WTC11 (cell line): ENCODE measurements around the gene SMARCD3.

Experiments used
- ELF4 ChIP-seq: sonication (generic); formaldehyde crosslinking; IDR thresholded peaks from 2 replicates; pipeline ENCODE4 v1.8.1; 2022; ENCODE audit warnings: low read depth, mild to moderate bottlenecking, moderate library complexity, missing genetic modification reagents
- ESRRA ChIP-seq: sonication (generic); formaldehyde crosslinking; IDR thresholded peaks from 2 replicates; pipeline ENCODE4 v1.8.1; 2022; ENCODE audit warnings: mild to moderate bottlenecking, missing genetic modification reagents, borderline replicate concordance
- FOXP1 ChIP-seq: sonication (generic); formaldehyde crosslinking; IDR thresholded peaks from 2 replicates; pipeline ENCODE4 v1.8.0; 2022; ENCODE audit warnings: missing genetic modification reagents, mild to moderate bottlenecking, moderate library complexity, borderline replicate concordance
- JUN ChIP-seq: sonication (generic); formaldehyde crosslinking; IDR thresholded peaks from 2 replicates; pipeline ENCODE4 v1.8.0; 2023; ENCODE audit warnings: mild to moderate bottlenecking, missing genetic modification reagents
- NFE2L1 ChIP-seq: sonication (generic); formaldehyde crosslinking; IDR thresholded peaks from 2 replicates; pipeline ENCODE4 v1.8.1; 2023; ENCODE audit warnings: missing genetic modification reagents
- NR3C1 ChIP-seq: sonication (generic); formaldehyde crosslinking; conservative IDR thresholded peaks from 2 replicates; pipeline ENCODE4 v1.8.1; 2023; ENCODE audit warnings: low read depth, mild to moderate bottlenecking, missing genetic modification reagents
- ZBTB21 ChIP-seq: sonication (generic); formaldehyde crosslinking; IDR thresholded peaks from 2 replicates; pipeline ENCODE4 v1.8.1; 2023; ENCODE audit warnings: mild to moderate bottlenecking, missing genetic modification reagents, borderline replicate concordance
- TF ChIP-seq, protein P1 (sequence below): sonication (generic); formaldehyde crosslinking; IDR thresholded peaks from 2 replicates; pipeline ENCODE4 v1.8.0; 2022; ENCODE audit warnings: mild to moderate bottlenecking, missing genetic modification reagents
- TF ChIP-seq, protein P2 (sequence below): fragments of 200-600 bp; IDR thresholded peaks from 2 replicates; pipeline ENCODE4 v1.8.0; 2022; ENCODE audit warnings: antibody characterized with exemption
- TF ChIP-seq, protein P3 (sequence below): sonication (generic); formaldehyde crosslinking; IDR thresholded peaks from 2 replicates; pipeline ENCODE4 v1.8.1; 2022; ENCODE audit warnings: mild to moderate bottlenecking, moderate library complexity, missing genetic modification reagents
- TF ChIP-seq, protein P4 (sequence below): sonication (generic); formaldehyde crosslinking; IDR thresholded peaks from 2 replicates; pipeline ENCODE4 v1.8.1; 2023; ENCODE audit warnings: mild to moderate bottlenecking, missing genetic modification reagents
- TF ChIP-seq, protein P5 (sequence below): sonication (generic); formaldehyde crosslinking; conservative IDR thresholded peaks from 2 replicates; pipeline ENCODE4 v1.8.1; 2023; ENCODE audit warnings: mild to moderate bottlenecking, low read depth, missing genetic modification reagents, moderate library complexity
- TF ChIP-seq, protein P6 (sequence below): sonication (generic); formaldehyde crosslinking; IDR thresholded peaks from 2 replicates; pipeline ENCODE4 v1.8.1; 2022; ENCODE audit warnings: low read depth, mild to moderate bottlenecking, moderate library complexity, missing genetic modification reagents, borderline replicate concordance
- TF ChIP-seq, protein P7 (sequence below): sonication (generic); formaldehyde crosslinking; IDR thresholded peaks from 2 replicates; pipeline ENCODE4 v1.8.0; 2023; ENCODE audit warnings: mild to moderate bottlenecking, missing genetic modification reagents

DNA sequence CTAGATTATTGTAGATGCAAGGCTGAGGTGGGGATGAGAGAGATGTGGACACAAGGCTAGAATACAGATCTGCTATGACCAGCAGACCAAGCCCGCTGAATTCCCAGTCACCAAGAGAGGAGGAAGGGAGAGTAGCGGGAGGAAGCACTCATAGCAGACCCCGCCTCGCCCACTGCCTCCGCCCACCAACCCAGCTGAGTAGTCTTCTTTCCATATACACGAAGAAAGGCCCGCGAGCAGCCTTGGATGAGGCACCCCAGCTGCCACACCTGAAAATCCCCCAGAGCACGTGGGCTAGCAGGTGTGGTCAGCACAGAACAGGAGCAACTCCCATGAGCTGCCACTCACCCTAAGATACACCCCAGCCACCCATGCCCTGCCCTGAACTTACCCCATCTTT, 30.3 kb downstream of the SMARCD3 start:
- TF ChIP-seq, protein P1, sequence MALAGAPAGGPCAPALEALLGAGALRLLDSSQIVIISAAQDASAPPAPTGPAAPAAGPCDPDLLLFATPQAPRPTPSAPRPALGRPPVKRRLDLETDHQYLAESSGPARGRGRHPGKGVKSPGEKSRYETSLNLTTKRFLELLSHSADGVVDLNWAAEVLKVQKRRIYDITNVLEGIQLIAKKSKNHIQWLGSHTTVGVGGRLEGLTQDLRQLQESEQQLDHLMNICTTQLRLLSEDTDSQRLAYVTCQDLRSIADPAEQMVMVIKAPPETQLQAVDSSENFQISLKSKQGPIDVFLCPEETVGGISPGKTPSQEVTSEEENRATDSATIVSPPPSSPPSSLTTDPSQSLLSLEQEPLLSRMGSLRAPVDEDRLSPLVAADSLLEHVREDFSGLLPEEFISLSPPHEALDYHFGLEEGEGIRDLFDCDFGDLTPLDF = no peak
- TF ChIP-seq, protein P2, sequence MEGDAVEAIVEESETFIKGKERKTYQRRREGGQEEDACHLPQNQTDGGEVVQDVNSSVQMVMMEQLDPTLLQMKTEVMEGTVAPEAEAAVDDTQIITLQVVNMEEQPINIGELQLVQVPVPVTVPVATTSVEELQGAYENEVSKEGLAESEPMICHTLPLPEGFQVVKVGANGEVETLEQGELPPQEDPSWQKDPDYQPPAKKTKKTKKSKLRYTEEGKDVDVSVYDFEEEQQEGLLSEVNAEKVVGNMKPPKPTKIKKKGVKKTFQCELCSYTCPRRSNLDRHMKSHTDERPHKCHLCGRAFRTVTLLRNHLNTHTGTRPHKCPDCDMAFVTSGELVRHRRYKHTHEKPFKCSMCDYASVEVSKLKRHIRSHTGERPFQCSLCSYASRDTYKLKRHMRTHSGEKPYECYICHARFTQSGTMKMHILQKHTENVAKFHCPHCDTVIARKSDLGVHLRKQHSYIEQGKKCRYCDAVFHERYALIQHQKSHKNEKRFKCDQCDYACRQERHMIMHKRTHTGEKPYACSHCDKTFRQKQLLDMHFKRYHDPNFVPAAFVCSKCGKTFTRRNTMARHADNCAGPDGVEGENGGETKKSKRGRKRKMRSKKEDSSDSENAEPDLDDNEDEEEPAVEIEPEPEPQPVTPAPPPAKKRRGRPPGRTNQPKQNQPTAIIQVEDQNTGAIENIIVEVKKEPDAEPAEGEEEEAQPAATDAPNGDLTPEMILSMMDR = no peak
- TF ChIP-seq NR3C1 (CRISPR knock-in tag) = no peak
- TF ChIP-seq, protein P3, sequence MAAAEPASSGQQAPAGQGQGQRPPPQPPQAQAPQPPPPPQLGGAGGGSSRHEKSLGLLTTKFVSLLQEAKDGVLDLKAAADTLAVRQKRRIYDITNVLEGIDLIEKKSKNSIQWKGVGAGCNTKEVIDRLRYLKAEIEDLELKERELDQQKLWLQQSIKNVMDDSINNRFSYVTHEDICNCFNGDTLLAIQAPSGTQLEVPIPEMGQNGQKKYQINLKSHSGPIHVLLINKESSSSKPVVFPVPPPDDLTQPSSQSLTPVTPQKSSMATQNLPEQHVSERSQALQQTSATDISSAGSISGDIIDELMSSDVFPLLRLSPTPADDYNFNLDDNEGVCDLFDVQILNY (CRISPR knock-in tag) = no peak
- no peak for TF ChIP-seq ZBTB21 (CRISPR knock-in tag)
- no peak for TF ChIP-seq ESRRA (CRISPR knock-in tag)
- TF ChIP-seq, protein P4, sequence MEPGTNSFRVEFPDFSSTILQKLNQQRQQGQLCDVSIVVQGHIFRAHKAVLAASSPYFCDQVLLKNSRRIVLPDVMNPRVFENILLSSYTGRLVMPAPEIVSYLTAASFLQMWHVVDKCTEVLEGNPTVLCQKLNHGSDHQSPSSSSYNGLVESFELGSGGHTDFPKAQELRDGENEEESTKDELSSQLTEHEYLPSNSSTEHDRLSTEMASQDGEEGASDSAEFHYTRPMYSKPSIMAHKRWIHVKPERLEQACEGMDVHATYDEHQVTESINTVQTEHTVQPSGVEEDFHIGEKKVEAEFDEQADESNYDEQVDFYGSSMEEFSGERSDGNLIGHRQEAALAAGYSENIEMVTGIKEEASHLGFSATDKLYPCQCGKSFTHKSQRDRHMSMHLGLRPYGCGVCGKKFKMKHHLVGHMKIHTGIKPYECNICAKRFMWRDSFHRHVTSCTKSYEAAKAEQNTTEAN (CRISPR knock-in tag) = no peak
- TF ChIP-seq, protein P5, sequence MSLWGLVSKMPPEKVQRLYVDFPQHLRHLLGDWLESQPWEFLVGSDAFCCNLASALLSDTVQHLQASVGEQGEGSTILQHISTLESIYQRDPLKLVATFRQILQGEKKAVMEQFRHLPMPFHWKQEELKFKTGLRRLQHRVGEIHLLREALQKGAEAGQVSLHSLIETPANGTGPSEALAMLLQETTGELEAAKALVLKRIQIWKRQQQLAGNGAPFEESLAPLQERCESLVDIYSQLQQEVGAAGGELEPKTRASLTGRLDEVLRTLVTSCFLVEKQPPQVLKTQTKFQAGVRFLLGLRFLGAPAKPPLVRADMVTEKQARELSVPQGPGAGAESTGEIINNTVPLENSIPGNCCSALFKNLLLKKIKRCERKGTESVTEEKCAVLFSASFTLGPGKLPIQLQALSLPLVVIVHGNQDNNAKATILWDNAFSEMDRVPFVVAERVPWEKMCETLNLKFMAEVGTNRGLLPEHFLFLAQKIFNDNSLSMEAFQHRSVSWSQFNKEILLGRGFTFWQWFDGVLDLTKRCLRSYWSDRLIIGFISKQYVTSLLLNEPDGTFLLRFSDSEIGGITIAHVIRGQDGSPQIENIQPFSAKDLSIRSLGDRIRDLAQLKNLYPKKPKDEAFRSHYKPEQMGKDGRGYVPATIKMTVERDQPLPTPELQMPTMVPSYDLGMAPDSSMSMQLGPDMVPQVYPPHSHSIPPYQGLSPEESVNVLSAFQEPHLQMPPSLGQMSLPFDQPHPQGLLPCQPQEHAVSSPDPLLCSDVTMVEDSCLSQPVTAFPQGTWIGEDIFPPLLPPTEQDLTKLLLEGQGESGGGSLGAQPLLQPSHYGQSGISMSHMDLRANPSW (CRISPR knock-in tag) = no peak
- no peak for TF ChIP-seq FOXP1 (CRISPR knock-in tag)
- no peak for TF ChIP-seq JUN (CRISPR knock-in tag)
- TF ChIP-seq NFE2L1 (CRISPR knock-in tag) = no peak
- no peak for TF ChIP-seq ELF4 (CRISPR knock-in tag)
- TF ChIP-seq, protein P6, sequence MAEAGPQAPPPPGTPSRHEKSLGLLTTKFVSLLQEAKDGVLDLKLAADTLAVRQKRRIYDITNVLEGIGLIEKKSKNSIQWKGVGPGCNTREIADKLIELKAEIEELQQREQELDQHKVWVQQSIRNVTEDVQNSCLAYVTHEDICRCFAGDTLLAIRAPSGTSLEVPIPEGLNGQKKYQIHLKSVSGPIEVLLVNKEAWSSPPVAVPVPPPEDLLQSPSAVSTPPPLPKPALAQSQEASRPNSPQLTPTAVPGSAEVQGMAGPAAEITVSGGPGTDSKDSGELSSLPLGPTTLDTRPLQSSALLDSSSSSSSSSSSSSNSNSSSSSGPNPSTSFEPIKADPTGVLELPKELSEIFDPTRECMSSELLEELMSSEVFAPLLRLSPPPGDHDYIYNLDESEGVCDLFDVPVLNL = no peak
- TF ChIP-seq, protein P7, sequence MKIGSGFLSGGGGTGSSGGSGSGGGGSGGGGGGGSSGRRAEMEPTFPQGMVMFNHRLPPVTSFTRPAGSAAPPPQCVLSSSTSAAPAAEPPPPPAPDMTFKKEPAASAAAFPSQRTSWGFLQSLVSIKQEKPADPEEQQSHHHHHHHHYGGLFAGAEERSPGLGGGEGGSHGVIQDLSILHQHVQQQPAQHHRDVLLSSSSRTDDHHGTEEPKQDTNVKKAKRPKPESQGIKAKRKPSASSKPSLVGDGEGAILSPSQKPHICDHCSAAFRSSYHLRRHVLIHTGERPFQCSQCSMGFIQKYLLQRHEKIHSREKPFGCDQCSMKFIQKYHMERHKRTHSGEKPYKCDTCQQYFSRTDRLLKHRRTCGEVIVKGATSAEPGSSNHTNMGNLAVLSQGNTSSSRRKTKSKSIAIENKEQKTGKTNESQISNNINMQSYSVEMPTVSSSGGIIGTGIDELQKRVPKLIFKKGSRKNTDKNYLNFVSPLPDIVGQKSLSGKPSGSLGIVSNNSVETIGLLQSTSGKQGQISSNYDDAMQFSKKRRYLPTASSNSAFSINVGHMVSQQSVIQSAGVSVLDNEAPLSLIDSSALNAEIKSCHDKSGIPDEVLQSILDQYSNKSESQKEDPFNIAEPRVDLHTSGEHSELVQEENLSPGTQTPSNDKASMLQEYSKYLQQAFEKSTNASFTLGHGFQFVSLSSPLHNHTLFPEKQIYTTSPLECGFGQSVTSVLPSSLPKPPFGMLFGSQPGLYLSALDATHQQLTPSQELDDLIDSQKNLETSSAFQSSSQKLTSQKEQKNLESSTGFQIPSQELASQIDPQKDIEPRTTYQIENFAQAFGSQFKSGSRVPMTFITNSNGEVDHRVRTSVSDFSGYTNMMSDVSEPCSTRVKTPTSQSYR (CRISPR knock-in tag) = no peak
